Head of caudate nucleus (tissue), 42 donors: ENCODE data around the gene MS4A4E.
"Not testable (repeated sequence)": the region's sequence is repeated elsewhere in the genome, so short reads cannot be mapped to it uniquely, and the experiment has no call there.

ENCODE experiments used
- DNase-seq, 42 donors: peaks; one replicate each; pipeline versions ENCODE4 v3.0.0 to v3.0.0-alpha.2; 2020 to 2021; ENCODE audit warnings: mixed read lengths in 7 of 42
- intact Hi-C: fragments of 100-400 bp; cut with DNase I; formaldehyde crosslinking; loops from one replicate; pipeline ENCODE4 v1.15.0; 2022

The MS4A4E gene

GRCh38 chr11:60242740-60243239 is at the start of gene MS4A4E:
Gene MS4A4E, minus strand, starts transcription at chr11:60243137. Its CDS starts 13,082 bp downstream, at chr11:60230055.
- intact Hi-C loops: no loop called here
- DNase-seq: no peak

- no peak for DNase-seq
Observed at GRCh38 chr11:60292145-60292544, 49.2 kb upstream of the MS4A4E start.

GRCh38 chr11:60288531-60288930 is 45.6 kb upstream of the MS4A4E start:
- intact Hi-C loops: no loop called here
- DNase-seq: no peak

More at GRCh38 chr11:60292145-60292544, 49.2 kb upstream of the MS4A4E start:
- intact Hi-C loops: no loop called here

- DNase-seq, intact Hi-C loops: not testable (repeated sequence)
Observed at GRCh38 chr11:60285411-60286126, 42.6 kb upstream of the MS4A4E start.

GRCh38 chr11:60282286-60282685 is 39.3 kb upstream of the MS4A4E start:
- no peak for DNase-seq
- intact Hi-C loops: no loop called here

GRCh38 chr11:60281485-60281884 is 38.5 kb upstream of the MS4A4E start:
- intact Hi-C loops: no loop called here
- no peak for DNase-seq

GRCh38 chr11:60280412-60280811 is 37.5 kb upstream of the MS4A4E start, which contains the start of gene MS4A4A:
Gene MS4A4A, plus strand, starts transcription at chr11:60280666. Its CDS starts 10 bp downstream, at chr11:60280676.
- intact Hi-C loops: no loop called here
- DNase-seq: peak in 20 of 42 donors; percentile 3 to 51 (median 16)

GRCh38 chr11:60274416-60274815 is 31.5 kb upstream of the MS4A4E start:
- intact Hi-C loops: no loop called here
- no peak for DNase-seq

GRCh38 chr11:60265373-60266214 is 22.7 kb upstream of the MS4A4E start:
- intact Hi-C loops: no loop called here
- DNase-seq: peak in 8 of 42 donors; percentile 9 to 60 (median 26)

GRCh38 chr11:60264644-60265043 is 21.7 kb upstream of the MS4A4E start:
- DNase-seq: no peak
- intact Hi-C loops: no loop called here

- intact Hi-C loops: no loop called here
- DNase-seq: no peak
Observed at GRCh38 chr11:60263402-60263801, 20.5 kb upstream of the MS4A4E start.

- intact Hi-C loops: no loop called here
Observed at GRCh38 chr11:60261014-60261413, 18.1 kb upstream of the MS4A4E start.

GRCh38 chr11:60257956-60258722 is 15.2 kb upstream of the MS4A4E start:
- no peak for DNase-seq
- intact Hi-C loops: no loop called here

More at GRCh38 chr11:60261014-60261413, 18.1 kb upstream of the MS4A4E start:
- DNase-seq: no peak

GRCh38 chr11:60252213-60253108 is 9.5 kb upstream of the MS4A4E start:
- intact Hi-C loops: no loop called here
- no peak for DNase-seq

GRCh38 chr11:60251485-60252212 is 8.7 kb upstream of the MS4A4E start:
- intact Hi-C loops: no loop called here
- DNase-seq: peak in 10 of 42 donors; percentile 8 to 71 (median 33)

- intact Hi-C loops: no loop called here
- no peak for DNase-seq
Observed at GRCh38 chr11:60241786-60242185, 1.2 kb downstream of the MS4A4E start.

GRCh38 chr11:60240662-60241061 is 2.3 kb downstream of the MS4A4E start:
- no peak for DNase-seq
- intact Hi-C loops: no loop called here

GRCh38 chr11:60235321-60235720 is 7.6 kb downstream of the MS4A4E start:
- intact Hi-C loops: no loop called here

More at GRCh38 chr11:60235321-60235720, 7.6 kb downstream of the MS4A4E start:
- no peak for DNase-seq
